Retinal pigment epithelial cell (primary cell): Measurements from ENCODE around the gene PIK3C2A.
"Not testable (repeated sequence)": the region's sequence is repeated elsewhere in the genome, so short reads cannot be mapped to it uniquely, and the experiment has no call there.

Experiments
- DNase-seq: peaks from one replicate; pipeline ENCODE4 v3.0.0-alpha.2; 2010; ENCODE audit warnings: low read depth
- H3K4me3 ChIP-seq: 2 replicates; pipeline ENCODE4 v1.5.1; 2011; ENCODE audit warnings: mild to moderate bottlenecking, low read length, control low read depth, moderate library complexity
- TF ChIP-seq, protein P1 (sequence below): conservative IDR thresholded peaks from 2 replicates; pipeline ENCODE4 v1.5.1; 2011; ENCODE audit warnings: low read depth, low read length, control low read depth, inconsistent platforms

The PIK3C2A gene

DNA sequence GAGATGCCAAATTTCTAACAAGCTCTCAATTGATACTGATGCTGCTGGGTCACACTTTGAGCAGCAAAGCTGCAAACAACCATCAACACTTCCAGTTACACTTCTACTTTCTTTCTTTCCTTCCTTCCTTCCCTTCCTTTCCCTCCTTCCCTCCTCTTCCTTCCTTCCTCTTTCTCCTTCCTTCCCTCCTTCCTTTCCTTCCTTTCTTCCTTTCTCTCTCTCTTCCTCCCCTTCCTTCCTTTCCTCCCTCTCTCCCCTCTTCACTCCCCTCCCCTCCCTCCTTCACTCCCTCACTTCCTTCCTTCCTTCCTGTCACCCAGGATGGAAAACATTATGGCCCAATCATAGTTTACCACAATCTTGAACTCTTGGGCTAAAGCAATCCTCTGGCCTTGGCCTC lies 33.0 kb upstream of the PIK3C2A start:
- H3K4me3 ChIP-seq, result no peak overlapping the region
- DNase-seq, result no peak
- TF ChIP-seq, protein P1, sequence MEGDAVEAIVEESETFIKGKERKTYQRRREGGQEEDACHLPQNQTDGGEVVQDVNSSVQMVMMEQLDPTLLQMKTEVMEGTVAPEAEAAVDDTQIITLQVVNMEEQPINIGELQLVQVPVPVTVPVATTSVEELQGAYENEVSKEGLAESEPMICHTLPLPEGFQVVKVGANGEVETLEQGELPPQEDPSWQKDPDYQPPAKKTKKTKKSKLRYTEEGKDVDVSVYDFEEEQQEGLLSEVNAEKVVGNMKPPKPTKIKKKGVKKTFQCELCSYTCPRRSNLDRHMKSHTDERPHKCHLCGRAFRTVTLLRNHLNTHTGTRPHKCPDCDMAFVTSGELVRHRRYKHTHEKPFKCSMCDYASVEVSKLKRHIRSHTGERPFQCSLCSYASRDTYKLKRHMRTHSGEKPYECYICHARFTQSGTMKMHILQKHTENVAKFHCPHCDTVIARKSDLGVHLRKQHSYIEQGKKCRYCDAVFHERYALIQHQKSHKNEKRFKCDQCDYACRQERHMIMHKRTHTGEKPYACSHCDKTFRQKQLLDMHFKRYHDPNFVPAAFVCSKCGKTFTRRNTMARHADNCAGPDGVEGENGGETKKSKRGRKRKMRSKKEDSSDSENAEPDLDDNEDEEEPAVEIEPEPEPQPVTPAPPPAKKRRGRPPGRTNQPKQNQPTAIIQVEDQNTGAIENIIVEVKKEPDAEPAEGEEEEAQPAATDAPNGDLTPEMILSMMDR, result no peak

DNA sequence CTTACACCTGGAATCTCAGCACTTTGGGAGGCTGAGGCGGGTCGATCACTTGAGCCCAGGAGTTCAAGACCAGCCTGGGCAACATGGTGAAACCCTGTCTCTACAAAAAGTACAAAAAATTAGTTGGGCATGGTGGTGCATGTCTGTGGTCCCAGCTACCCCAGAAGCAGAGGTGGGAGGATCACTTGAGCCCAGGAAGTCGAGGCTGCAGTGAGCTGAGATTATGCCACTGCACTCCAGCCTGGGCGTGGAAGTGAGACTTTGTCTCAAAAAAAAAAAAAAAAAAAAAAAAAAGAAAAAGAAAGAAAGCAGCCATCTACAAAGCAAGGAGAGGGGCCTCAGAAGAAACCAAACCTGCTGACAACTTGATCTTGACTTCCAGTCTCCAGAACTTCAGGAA lies 32.1 kb upstream of the PIK3C2A start:
- DNase-seq, H3K4me3 ChIP-seq: not testable (repeated sequence)

DNA sequence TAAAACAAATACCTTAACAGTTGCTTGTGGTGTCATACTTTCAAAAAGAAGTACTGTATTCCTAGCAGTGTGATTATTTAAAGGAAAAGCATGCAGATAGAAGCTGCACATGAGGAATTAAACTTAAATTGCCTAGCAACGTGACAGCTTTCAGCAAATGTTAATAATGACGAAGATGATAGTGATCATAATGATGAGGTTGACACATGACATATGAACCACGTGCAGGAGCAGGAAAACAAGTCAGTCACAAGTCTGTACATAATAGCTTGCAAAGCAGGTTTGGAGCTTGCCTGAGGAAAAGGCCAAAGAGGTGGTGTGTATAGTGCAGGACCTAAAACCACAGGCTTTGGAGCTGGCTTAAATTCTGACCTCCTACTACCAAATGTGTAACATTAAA lies 30.6 kb upstream of the PIK3C2A start:
- no peak for DNase-seq
- TF ChIP-seq, protein P1, result no peak
- no peak overlapping the region for H3K4me3 ChIP-seq

DNA sequence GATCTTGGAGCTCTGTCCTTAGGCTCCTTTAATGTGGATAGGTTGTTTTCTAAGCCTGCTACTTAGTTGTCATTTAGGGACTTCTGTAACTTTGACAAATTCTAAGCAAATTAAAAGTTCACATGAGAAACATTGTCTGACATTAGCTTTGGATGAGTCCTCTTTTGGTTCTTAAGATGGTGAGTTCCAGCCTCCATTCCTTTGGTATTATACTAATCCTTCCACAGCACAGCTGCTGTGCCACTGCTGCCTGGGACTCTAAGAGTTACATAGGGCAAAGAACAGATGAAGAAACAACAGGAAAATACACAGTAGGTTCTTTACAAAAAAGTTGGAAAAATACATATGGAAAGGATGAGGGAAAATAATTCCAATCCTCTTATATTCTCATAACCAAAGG lies 25.3 kb upstream of the PIK3C2A start:
- no peak overlapping the region for H3K4me3 ChIP-seq
- TF ChIP-seq, protein P1, result no peak
- DNase-seq, result no peak

DNA sequence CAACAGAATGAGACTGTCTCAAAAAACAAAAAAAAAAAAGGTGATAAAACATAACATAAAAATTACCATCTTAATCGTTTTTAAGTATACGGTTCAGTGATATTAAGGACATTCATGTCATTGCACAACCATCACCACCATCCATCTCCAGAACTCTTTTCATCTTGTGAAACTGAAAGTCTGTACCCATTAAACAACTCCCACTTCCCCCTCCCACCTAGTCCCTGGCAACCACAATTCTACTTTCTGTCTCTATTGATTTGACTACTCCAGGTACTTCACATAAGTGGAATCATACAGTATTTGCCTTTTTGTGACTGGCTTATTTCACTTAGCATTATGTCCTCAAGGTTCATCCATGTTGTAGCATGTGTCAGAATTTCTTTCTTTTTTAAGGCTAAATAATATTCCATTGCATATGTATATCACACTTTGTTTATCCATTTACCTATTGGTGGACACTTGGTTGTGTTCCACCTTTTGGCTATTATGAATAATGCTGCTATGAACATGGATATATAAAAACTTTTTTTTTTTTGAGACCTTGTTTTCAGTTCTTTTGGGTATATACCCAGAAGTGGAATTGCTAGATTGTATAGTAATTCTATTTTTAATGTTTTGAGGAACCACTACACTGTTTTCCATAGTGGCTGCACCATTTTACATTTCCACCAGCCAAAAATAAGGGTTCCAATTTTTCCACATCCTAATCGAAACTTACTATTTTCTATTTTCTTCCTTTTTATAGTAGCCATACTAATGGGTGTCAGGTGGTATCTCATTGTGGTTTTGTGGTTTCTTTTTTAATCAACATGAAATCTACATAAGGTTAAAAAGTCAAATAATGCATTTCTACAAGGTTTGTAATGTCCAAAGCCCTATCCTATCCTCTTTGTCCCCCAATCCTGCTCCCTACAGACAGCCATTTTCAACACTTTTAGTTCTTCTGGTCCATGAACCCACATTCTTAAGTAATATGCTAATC lies 23.4 kb upstream of the PIK3C2A start:
- TF ChIP-seq, protein P1, result no peak
- no peak for DNase-seq
- no peak overlapping the region for H3K4me3 ChIP-seq

DNA sequence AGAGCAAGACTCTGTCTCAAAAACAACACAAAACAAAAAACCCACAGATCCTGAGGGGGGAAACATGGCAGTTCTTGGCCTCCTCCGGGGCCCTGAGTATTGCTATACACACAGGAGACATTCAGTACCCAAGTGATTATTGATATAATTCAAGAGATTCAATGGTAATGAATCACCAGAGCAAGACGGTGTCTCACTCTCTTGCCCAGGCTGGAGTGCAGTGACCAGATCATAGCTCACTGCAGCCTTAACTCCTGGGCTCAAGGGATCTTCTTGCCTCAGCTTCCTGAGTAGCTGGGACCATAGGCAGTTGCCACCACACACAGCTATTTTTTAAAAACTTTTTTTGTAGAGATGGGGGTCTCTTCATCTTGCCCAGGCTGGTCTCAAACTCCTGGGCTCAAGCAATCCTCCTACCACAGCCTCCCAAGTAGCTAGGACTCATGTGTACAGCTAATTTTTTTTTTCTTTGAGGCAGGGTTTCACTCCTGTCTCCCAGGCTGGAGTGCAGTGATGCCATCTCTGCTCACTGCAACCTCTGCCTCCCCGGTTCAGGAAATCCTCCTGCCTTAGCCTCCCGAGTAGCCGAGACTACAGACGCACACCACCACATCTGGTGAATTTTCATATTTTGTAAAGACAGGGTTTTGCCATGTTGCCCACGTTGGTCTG lies 21.8 kb upstream of the PIK3C2A start:
- no peak overlapping the region for H3K4me3 ChIP-seq
- DNase-seq, result no peak
- TF ChIP-seq, protein P1, result no peak

DNA sequence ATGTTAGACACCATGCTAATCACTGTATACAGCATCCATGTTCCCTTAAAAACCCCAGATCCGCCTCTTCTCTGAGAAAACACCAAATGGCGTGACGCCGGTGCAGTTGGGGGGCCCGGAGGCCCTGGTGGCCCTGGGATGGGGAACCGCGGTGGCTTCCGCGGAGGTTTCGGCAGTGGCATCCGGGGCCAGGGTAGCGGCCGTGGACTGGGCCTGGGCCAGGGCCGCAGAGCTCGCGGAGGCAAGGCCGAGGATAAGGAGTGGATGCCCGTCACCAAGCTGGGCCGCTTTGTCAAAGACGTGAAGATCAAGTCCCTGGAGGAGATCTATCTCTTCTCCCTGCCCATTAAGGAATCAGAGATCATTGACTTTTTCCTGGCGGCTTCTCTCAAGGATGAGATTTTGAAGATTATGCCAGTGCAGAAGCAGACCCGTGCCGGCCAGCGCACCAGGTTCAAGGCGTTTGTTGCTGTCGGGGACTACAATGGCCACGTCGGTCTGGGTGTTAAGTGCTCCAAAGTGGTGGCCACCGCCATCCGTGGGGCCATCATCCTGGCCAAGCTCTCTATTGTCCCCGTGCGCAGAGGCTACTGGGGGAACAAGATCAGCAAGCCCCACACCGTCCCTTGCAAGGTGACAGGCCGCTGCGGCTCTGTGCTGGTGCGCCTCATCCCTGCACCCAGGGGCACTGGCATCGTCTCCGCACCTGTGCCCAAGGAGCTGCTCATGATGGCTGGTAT lies 20.6 kb upstream of the PIK3C2A start:
- DNase-seq, H3K4me3 ChIP-seq: not testable (repeated sequence)

DNA sequence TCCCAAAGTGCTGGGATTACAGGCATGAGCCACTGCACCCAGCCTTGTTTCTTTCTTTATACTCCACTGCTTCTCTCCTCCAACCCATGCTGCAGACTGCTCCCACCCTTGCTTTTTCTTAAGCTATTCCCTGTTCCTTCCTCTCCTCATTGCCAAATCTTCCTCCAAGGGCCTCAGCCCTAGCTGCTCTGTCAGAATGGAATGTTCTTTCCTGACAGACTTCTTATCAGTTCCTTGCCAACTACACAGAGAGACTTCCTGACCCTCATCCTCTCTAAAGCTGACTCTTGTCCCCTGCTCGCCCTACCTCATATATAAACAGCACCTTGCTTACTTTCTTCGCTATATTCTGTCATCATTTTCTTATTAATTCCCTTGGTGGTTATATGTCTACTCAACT lies 16.9 kb upstream of the PIK3C2A start:
- H3K4me3 ChIP-seq, result no peak overlapping the region
- TF ChIP-seq, protein P1, result no peak
- DNase-seq, result no peak
